Choroid plexus epithelial cell (primary cell): ENCODE data around the gene INTU.

Experiments
- DNase-seq: peaks from one replicate; pipeline ENCODE4 v3.0.0-alpha.2; 2010; ENCODE audit warnings: low read depth
- H3K4me3 ChIP-seq: 2 replicates; pipeline ENCODE4 v1.5.1; 2011; ENCODE audit warnings: low read depth, mild to moderate bottlenecking, control low read depth, low read length, moderate library complexity
- CTCF ChIP-seq: conservative IDR thresholded peaks from 2 replicates; pipeline ENCODE4 v1.5.1; 2011; ENCODE audit warnings: low read depth, mild to moderate bottlenecking, control low read depth, inconsistent platforms, low read length, moderate library complexity

Gene INTU

GRCh38 chr4:127698789-127699200, 66.0 kb downstream of the INTU start:
- DNase-seq: peak; percentile 97
- TF ChIP-seq CTCF: no peak
- peak overlapping the region; percentile 31 for H3K4me3 ChIP-seq

GRCh38 chr4:127708985-127709384, 76.2 kb downstream of the INTU start:
- DNase-seq: peak; percentile 87
- H3K4me3 ChIP-seq: peak overlapping the region; percentile 15
- no peak for TF ChIP-seq CTCF

GRCh38 chr4:127709456-127709855, 76.7 kb downstream of the INTU start:
- no peak for TF ChIP-seq CTCF
- no peak overlapping the region for H3K4me3 ChIP-seq
- peak; percentile 61 for DNase-seq

GRCh38 chr4:127730142-127730913, 97.6 kb downstream of the INTU start, which contains the start of gene SLC25A31:
TSS of gene SLC25A31 (plus strand) at chr4:127730400. CDS start at chr4:127730546, 146 bp downstream.
- no peak for DNase-seq
- no peak for TF ChIP-seq CTCF

GRCh38 chr4:127731406-127731805, 98.6 kb downstream of the INTU start:
- H3K4me3 ChIP-seq: no peak overlapping the region
- TF ChIP-seq CTCF: no peak
- DNase-seq: no peak

More at GRCh38 chr4:127730142-127730913, 97.6 kb downstream of the INTU start, which contains the start of gene SLC25A31:
- H3K4me3 ChIP-seq: no peak within 1 kb of the TSS

- H3K4me3 ChIP-seq: no peak overlapping the region
- DNase-seq: peak; percentile 76
- TF ChIP-seq CTCF: peak; percentile 59
Observed at GRCh38 chr4:127732623-127733328, 100.0 kb downstream of the INTU start.

GRCh38 chr4:127734976-127735375, 102.2 kb downstream of the INTU start:
- no peak for DNase-seq
- no peak overlapping the region for H3K4me3 ChIP-seq
- no peak for TF ChIP-seq CTCF
